Lower leg skin (tissue), 3 donors: ENCODE data around the gene ZNF710.

ENCODE experiments used
- POLR2A ChIP-seq, 2 donors: fragments of 450-650 bp; IDR thresholded peaks; one replicate each; pipeline ENCODE4 v1.6.1; 2016 to 2017; ENCODE audit warnings: antibody characterized with exemption in 2 of 2, mild to moderate bottlenecking in 1 of 2, moderate library complexity in 1 of 2
- TF ChIP-seq, protein P1 (sequence below), 3 donors: fragments of 450-650 bp; IDR thresholded peaks; one replicate each; pipeline ENCODE4 v1.5.1; 2016; ENCODE audit warnings: antibody characterized with exemption in 3 of 3, mild to moderate bottlenecking in 3 of 3, moderate library complexity in 2 of 3

DNA sequence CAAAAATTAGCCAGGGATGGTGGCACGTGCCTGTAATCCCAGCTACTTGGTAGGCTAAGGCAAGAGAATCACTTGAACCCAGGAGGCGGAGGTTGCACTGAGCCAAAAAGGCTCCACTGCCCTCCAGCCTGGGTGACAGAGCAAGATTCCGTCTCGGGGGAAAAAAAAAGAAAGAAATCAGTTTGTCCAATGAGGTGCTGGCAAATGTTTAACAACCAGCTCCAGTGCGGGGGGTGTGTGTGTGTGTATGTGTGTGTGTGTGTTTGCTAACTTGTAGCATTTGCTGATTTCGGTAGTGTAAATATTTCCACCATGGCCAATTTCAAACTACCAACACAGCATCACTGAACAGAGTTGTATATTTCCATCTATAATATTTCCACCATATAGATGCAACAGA, 124.9 kb downstream of the ZNF710 start:
- no peak for TF ChIP-seq POLR2A (IDR thresholded peaks at IDR 0.05)
- TF ChIP-seq, protein P1, sequence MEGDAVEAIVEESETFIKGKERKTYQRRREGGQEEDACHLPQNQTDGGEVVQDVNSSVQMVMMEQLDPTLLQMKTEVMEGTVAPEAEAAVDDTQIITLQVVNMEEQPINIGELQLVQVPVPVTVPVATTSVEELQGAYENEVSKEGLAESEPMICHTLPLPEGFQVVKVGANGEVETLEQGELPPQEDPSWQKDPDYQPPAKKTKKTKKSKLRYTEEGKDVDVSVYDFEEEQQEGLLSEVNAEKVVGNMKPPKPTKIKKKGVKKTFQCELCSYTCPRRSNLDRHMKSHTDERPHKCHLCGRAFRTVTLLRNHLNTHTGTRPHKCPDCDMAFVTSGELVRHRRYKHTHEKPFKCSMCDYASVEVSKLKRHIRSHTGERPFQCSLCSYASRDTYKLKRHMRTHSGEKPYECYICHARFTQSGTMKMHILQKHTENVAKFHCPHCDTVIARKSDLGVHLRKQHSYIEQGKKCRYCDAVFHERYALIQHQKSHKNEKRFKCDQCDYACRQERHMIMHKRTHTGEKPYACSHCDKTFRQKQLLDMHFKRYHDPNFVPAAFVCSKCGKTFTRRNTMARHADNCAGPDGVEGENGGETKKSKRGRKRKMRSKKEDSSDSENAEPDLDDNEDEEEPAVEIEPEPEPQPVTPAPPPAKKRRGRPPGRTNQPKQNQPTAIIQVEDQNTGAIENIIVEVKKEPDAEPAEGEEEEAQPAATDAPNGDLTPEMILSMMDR (IDR thresholded peaks at IDR 0.05) = no peak
